Brain microvascular endothelial cell (primary cell): Measurements from ENCODE around the gene CXCL5.
"Not testable (repeated sequence)": the region's sequence is repeated elsewhere in the genome, so short reads cannot be mapped to it uniquely, and the experiment has no call there.

ENCODE experiments used
- DNase-seq: peaks from one replicate; pipeline ENCODE4 v3.0.0-alpha.2; 2020
- H3K27ac ChIP-seq: fragments of 250-450 bp; sonication (Bioruptor Pico); 2 replicates; pipeline ENCODE4 v1.5.1; 2020; ENCODE audit warnings: mild to moderate bottlenecking, moderate library complexity
- H3K27me3 ChIP-seq: fragments of 250-450 bp; sonication (Bioruptor Pico); replicated peaks from 2 replicates; pipeline ENCODE4 v1.5.1; 2020; ENCODE audit warnings: mild to moderate bottlenecking
- H3K36me3 ChIP-seq: fragments of 250-450 bp; sonication (Bioruptor Pico); replicated peaks from 2 replicates; pipeline ENCODE4 v1.5.1; 2020; ENCODE audit warnings: mild to moderate bottlenecking
- H3K4me3 ChIP-seq: 2 replicates; pipeline ENCODE4 v1.5.1; 2011; ENCODE audit warnings: low read depth, mild to moderate bottlenecking, control low read depth, low read length, moderate library complexity
- CTCF ChIP-seq: IDR thresholded peaks from 2 replicates; pipeline ENCODE4 v1.5.1; 2011; ENCODE audit warnings: low read depth, mild to moderate bottlenecking, moderate library complexity, low read length, control low read depth, inconsistent platforms; ENCODE audit errors: missing control alignments
- in situ Hi-C: cut with HindIII; loops from 2 replicates; pipeline ENCODE4 v1.10.0; 2017; ENCODE audit warnings: low sequenced_read_pairs, low pct_ligation_motif_present

CXCL5 gene

GRCh38 chr4:73988061-73988460 is 10.4 kb downstream of the CXCL5 start, which contains the start of gene PPBP:
PPBP (minus strand) TSS chr4:73988190; CDS start chr4:73988103, 87 bp downstream.
- Histone ChIP-seq H3K27ac (no peak within 1 kb of the TSS), H3K27me3 (no peaks in the 10 kb centered on the region), H3K36me3 (no peaks in the 10 kb centered on the region), H3K4me3 (no peak within 1 kb of the TSS)
- in situ Hi-C loops = no loop called here
- no peak for DNase-seq
- no peak for TF ChIP-seq CTCF

DNA sequence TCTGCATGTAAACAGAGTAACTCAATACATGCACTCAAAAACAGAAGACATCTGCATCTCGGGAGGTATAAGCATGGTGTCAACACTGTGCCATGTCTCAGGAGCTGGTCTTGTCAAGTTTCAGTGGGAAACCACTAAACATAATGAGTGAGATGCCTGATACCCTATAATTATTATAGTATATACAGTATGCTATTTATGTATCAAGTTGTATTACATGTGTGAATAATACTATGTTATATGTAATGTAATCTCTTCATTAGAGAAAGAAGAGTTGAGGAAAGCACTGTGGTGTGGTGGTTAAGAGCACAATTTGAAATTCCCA is 13.0 kb downstream of the CXCL5 start:
- Histone ChIP-seq H3K27me3 (no peaks in the 10 kb centered on the region), H3K4me3 (no peak overlapping the region), H3K27ac (no peak overlapping the region), H3K36me3 (no peaks in the 10 kb centered on the region)
- TF ChIP-seq CTCF = no peak
- no peak for DNase-seq
- in situ Hi-C loops = no loop called here

GRCh38 chr4:73984736-73985527 is 13.5 kb downstream of the CXCL5 start:
- no peak overlapping the region for H3K27ac ChIP-seq
- H3K4me3 ChIP-seq = no peak overlapping the region
- TF ChIP-seq CTCF = no peak
- DNase-seq = no peak
- H3K36me3 ChIP-seq = no peaks in the 10 kb centered on the region
- in situ Hi-C loops = no loop called here
- no peaks in the 10 kb centered on the region for H3K27me3 ChIP-seq

DNA sequence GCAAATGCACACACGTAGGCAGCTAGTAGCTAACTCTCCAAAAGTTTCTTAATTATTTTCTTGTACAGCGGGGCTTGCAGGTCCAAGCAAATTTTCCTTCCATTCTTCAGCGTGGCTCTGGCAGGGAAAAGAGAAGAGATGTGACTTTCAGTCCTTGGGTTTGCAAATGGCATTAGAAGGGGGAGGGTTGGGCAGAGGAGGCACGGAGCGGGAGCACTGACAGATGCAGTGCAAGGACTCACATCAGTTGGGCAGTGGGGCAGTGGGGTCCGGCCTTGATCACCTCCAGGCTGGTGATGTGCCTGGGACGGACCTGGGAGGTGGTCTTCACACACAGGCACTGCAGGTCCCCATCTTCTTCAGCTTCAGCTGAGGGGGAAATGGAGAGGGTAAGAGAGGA is 17.3 kb downstream of the CXCL5 start:
- H3K36me3 ChIP-seq, H3K4me3 ChIP-seq, DNase-seq, H3K27ac ChIP-seq, H3K27me3 ChIP-seq, in situ Hi-C loops: not testable (repeated sequence)

DNA sequence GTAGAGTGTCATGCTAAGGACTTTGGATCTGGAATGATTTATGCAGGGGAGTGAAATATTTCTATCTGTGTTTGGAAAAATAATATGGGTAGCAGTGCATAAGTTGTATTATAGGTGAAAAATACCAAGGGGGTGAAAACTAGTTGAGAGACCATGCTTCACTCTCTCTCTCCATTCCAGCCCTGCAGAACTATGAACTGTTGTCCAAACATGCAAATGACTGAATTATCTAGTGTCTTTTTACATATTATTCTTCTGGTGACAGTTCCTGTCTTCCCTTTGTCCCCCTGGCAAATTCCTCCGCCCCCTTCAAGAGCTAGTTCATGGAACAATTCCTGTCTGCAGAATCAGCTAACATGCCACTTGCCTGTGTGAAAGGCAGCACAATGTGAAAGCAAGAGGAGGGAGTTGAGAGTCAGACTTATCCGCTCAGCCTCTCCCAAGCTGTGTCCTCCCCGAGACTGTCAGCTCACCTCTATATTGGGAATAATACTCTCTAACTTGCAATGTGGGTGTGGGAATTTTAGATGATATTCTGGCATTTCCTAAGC is 19.0 kb downstream of the CXCL5 start:
- DNase-seq = peak; percentile 19
- TF ChIP-seq CTCF = no peak
- no peaks in the 10 kb centered on the region for H3K36me3 ChIP-seq

DNA sequence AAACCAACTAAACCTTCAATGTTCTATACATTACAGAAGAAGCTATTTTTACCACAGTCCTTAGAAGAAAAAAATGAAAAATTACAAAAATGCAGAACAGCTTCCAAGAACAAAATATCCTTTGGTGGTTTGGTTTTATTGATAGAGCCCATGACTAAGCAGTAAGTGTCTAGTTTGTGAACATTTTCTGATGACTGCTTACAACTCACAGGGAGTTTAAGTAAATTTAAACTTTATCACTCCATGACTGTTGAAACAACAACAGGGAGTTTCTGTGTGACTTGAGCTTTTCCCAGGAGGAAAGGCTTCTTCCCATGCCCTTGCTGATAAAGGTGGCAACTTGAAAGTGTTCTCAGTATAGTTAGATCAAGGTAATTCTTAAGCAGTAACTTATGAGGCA is 19.6 kb downstream of the CXCL5 start:
- peak; percentile 75 for DNase-seq
- Histone ChIP-seq H3K36me3 (no peaks in the 10 kb centered on the region), H3K27me3 (no peaks in the 10 kb centered on the region), H3K27ac (peak overlapping the region; percentile 86), H3K4me3 (no peak overlapping the region)
- in situ Hi-C loops = no loop called here
- no peak for TF ChIP-seq CTCF

More for the DNA sequence above, 19.0 kb downstream of the CXCL5 start:
- peak overlapping the region; percentile 86 for H3K27ac ChIP-seq
- H3K4me3 ChIP-seq = no peak overlapping the region
- in situ Hi-C loops = no loop called here
- H3K27me3 ChIP-seq = no peaks in the 10 kb centered on the region
